Astrocyte of the cerebellum (primary cell): ENCODE measurements around the gene CHRND.
"Not testable (repeated sequence)": the region's sequence is repeated elsewhere in the genome, so short reads cannot be mapped to it uniquely, and the experiment has no call there.

Experiments used
- DNase-seq: peaks from one replicate; pipeline ENCODE4 v3.0.0-alpha.2; 2011; ENCODE audit warnings: low read depth
- H3K4me3 ChIP-seq: 2 replicates; pipeline ENCODE4 v1.5.1; 2011; ENCODE audit warnings: mild to moderate bottlenecking, low read depth, low read length, moderate library complexity
- in situ Hi-C: cut with HindIII; loops from 2 replicates; pipeline ENCODE4 v1.10.0; 2017; ENCODE audit warnings: low sequenced_read_pairs
- TF ChIP-seq, protein P1 (sequence below): IDR thresholded peaks from 2 replicates; pipeline ENCODE4 v1.5.1; 2012; ENCODE audit warnings: low read length, low read depth, moderate library complexity, mild to moderate bottlenecking; ENCODE audit errors: missing control alignments

Gene CHRND

DNA sequence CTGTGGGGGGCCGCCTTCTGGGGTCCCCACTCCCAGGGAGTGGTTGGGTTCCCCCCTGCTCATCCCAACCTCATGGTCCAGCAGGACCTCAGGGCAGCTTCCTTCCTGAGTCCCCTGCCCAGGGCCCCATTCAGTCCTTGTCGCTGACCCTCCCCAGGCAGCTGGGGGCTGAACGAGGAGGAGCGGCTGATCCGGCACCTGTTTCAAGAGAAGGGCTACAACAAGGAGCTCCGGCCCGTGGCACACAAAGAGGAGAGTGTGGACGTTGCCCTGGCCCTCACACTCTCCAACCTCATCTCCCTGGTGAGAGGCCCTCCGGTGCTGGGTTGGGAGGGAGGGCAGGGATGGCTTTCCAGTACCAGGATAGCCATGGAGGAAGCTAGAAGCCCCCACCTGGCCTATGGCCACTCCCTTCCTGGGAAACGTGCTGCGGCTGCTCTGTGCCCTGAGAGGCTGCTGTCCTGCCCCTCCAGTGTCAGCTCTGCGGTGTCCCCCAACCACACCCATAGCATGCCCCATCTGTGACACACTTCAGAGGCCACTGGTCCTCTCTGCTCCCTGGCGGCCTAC is 497 bp downstream of the CHRND start:
- TF ChIP-seq, protein P1, sequence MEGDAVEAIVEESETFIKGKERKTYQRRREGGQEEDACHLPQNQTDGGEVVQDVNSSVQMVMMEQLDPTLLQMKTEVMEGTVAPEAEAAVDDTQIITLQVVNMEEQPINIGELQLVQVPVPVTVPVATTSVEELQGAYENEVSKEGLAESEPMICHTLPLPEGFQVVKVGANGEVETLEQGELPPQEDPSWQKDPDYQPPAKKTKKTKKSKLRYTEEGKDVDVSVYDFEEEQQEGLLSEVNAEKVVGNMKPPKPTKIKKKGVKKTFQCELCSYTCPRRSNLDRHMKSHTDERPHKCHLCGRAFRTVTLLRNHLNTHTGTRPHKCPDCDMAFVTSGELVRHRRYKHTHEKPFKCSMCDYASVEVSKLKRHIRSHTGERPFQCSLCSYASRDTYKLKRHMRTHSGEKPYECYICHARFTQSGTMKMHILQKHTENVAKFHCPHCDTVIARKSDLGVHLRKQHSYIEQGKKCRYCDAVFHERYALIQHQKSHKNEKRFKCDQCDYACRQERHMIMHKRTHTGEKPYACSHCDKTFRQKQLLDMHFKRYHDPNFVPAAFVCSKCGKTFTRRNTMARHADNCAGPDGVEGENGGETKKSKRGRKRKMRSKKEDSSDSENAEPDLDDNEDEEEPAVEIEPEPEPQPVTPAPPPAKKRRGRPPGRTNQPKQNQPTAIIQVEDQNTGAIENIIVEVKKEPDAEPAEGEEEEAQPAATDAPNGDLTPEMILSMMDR: no peak
- in situ Hi-C loops: no loop called here
- no peak overlapping the region for H3K4me3 ChIP-seq
- DNase-seq: no peak

DNA sequence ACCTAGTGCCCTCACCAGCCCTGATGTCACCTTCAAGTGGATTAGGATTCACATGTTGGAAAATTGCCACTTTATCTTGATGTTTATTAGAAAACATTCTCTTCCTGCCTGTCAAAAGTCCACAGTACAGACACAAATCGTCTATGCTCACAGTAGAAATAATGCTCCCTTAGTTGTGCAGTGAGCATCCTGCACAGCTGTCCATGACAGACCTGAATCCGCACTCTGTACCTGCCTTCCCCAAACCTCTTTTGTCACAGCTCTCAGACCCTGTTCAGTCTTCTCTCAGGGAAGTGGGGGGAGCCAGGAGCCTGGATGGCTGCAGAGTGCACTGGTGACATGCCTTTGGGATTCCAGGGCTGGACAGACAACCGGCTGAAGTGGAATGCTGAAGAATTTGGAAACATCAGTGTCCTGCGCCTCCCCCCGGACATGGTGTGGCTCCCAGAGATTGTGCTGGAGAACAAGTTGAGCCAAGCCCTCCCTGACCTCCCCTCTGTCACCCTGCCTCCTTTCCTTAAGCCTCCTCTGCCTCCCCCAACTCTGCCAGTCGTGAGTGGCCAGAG is 2.0 kb downstream of the CHRND start:
- no peak overlapping the region for H3K4me3 ChIP-seq
- in situ Hi-C loops: no loop called here
- TF ChIP-seq, protein P1: no peak
- no peak for DNase-seq

- no peak overlapping the region for H3K4me3 ChIP-seq
- no peak for DNase-seq
- in situ Hi-C loops: no loop called here
- TF ChIP-seq, protein P1: no peak
These were observed 2.9 kb downstream of the CHRND start for GRCh38 chr2:232528746-232529460.

GRCh38 chr2:232529806-232530547 is 4.0 kb downstream of the CHRND start:
- no peak overlapping the region for H3K4me3 ChIP-seq
- TF ChIP-seq, protein P1: no peak
- DNase-seq: no peak
- in situ Hi-C loops: no loop called here

DNA sequence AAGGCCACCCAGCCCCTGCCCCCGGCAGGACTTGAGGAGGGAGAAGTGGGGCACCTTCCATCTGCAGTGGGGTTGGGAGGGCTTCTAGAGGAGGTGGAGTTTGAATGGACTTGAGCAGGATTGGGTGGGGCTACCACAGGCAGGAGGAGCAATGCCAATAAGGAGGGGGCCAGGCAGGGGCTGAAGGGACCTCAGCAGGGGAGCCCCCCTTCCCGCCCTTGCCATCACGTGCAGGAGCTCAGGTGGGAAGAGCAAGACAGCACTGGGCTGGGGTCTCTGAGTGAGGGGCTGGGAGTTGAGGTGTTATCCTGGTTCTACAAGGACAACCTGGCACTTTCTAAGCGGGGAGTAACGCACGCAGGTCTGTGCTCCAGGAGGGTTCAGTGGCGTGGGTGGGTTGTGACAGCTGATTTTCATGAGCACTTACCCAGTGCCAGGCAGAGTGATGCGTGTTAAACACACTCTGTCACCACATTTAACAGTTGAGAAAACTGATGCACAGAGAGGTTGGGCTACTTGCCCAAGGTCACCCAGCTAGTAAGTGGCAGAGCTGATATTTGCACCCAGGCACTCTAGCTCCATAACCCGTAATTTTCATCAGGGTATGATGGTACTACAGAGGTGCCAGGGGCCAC is 4.8 kb downstream of the CHRND start:
- TF ChIP-seq, protein P1: no peak
- in situ Hi-C loops: no loop called here
- DNase-seq: no peak
- no peak overlapping the region for H3K4me3 ChIP-seq

DNA sequence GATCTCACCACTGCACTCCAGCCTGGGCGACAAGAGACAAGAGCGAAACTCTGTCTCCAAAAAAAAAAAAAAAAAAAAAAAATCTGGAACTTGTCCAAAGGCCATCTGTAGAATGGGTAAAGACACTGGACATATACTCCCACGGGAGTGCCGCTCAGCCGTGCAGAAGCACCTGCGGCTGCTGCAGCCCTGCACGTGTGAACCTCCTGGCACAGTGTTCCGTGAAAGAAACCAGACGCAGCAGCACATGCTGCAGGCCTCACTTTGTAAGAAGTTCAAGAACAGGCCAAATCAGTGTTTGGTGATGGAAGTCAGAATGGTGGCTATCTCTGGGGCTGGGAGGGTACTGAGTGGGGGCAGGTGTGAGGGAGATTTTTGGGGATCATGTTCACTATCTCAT is 6.5 kb downstream of the CHRND start:
- no peak overlapping the region for H3K4me3 ChIP-seq
- TF ChIP-seq, protein P1: no peak
- no peak for DNase-seq
- in situ Hi-C loops: no loop called here

DNA sequence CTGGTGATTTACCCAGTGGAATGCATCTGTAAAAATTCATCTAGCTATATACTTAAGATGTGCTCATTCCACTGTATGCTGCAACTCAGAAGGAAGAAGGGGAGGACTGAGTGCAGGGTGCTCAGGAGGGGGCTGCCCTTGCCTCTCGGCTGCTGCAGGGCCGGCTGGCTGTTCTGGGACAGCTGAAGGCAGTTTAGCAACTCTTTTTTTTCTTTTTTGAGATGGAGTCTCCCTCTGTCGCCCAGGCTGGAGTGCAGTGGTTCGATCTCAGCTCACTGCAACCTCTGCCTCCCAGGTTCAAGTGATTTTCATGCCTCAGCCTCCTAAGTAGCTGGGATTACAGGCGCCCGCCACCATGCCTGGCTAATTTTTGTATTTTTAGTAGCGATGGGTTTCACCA is 6.9 kb downstream of the CHRND start:
- DNase-seq, in situ Hi-C loops, H3K4me3 ChIP-seq: not testable (repeated sequence)
